ENCODE measurements around the gene SH2B3.
"Not testable (repeated sequence)": the region's sequence is repeated elsewhere in the genome, so short reads cannot be mapped to it uniquely, and the experiment has no call there.

SH2B3 gene

DNA sequence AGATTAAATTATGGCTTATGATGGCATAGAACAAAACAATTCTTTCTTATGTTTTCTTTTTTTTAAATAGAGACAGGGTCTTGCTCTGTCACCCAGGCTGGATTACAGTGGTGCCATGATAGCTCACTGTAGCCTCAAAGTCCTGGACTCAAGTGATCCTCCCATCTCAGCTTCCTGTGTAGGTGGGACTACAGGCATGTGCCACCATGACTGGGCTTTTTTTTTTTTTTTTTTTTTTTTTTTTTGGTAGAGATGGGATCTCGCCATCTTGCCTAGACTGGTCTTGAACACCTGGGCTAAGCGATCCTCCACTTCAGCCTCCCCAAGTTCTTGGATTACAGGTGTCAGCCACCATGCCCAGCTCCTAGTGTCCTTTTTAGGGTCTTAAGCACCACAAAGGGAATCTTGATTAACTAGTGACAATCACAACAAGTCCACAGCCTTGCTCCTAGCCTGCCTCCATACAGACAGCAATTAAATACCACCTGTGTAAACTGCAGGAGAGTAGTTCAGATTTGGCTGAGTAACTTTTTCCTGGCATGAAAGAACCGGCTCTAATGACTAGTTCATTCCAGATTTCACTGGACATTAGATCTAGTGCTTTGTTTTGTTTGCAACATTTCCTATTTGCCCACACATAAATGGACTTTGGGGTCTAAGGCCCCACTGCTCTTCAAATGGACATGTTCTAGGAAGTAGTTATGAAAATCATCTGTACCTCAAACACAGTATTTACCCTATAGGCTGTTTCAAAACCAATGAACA is 61.6 kb downstream of the SH2B3 start:
- no peak for DNase-seq

DNA sequence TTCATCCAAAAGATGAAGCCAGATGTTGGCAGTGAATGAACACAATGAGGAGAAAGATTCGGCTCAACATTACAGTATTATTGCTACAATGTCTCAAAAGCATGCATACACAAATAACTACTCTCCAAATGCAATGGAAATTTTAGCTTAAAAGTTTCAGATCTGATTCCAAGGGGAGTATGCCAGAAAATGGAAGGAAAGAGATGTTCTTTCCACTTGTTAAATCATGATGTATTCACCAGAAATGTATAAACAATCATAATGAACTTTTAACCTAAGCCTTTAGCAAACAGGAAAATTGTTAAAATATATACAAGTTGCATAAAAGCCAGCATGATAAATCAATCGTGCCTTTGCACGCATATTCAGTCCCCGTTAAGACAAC is 62.1 kb downstream of the SH2B3 start:
- no peak for DNase-seq

DNA sequence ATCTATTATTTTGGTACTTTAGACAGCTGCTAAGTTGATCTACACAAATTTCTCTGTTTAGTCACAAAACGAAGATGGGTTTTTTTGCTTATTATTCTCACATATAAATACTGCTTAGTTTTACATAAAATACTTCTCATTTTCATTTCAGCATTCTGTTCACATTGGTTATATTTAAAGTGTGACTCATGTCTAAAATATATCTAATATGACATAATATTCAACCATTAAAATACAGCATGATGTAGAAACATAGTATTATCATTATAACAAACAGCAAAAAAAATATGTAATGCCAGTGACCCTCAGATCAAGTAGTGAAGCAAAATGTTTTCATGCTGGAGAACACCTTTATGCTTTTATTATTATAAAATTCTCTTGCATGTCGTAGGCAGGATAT is 63.7 kb downstream of the SH2B3 start:
- DNase-seq, result no peak

DNA sequence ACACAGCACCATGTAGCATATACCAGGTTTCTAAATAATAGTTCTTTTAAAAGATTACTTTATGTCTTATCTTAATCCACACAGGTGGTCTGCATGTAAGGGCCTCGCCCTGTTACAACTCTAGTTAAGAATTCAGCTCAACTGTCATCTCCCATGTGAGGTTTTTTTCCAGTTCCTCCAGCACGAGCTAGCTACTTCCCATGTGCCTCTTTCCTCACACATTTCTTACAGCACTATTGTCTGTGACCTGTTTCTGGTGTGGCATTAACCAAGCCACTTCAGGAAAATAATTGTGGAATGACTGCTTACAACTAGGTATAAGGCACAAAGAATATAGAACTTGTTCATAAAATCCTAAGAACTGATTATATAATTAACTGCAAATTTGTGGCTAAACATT is 65.5 kb downstream of the SH2B3 start:
- no peak for DNase-seq

DNA sequence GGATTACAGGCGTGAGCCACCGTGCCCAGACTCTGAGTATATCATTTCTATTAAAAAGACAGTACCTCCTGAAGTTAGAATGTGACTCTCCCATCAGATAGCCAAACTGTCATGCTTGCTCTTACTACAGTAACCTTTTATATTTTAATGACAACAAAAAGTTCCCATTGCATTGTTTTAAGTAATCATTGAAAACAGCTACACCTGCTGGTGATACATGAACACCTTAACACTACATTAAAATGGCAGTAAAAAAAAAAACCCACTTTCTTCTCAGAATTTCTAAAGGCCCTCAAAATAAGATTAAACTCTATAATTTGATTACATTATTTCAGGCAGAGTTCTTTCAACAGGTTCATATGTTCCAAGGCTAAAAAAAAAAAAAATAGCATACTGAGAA is 76.7 kb downstream of the SH2B3 start:
- DNase-seq, result no peak

DNA sequence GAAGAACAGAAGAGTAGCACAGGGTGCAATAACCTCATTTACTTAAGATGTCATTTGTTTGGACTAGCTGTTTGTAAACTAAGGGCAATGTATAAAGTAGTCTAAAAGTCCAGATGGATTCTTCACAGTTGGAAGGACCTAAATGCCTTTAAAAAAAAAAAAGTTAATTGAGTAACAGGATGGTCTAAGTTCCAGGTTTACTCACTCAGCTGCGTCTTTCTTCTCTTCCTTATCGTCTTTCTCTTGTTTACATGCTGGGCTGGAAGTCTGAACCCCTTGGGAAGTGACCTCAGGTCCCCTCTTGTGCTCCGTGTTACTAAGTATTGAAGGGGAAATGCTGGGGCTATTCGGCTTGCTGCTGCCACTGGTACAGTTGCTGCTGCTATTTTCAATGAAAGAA is 82.5 kb downstream of the SH2B3 start:
- DNase-seq, result no peak

DNA sequence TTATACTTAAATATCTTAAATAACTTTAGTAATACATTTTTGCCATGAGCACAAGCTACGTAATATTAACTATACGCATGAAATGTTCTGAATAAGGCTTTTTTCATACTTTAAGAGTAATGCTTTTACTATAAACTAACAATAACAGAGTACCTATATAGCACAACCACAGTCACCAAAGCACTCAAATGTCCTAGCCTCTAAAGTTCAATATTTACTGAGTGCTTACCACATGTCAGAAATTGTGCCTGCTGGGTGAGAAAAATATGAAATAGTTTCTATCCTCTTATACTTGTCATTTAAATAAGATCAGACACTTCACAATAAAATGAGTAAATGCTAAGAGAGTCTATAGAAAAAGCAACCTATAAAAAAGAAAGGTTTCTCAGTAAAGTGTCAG is 83.1 kb downstream of the SH2B3 start:
- DNase-seq, result no peak

DNA sequence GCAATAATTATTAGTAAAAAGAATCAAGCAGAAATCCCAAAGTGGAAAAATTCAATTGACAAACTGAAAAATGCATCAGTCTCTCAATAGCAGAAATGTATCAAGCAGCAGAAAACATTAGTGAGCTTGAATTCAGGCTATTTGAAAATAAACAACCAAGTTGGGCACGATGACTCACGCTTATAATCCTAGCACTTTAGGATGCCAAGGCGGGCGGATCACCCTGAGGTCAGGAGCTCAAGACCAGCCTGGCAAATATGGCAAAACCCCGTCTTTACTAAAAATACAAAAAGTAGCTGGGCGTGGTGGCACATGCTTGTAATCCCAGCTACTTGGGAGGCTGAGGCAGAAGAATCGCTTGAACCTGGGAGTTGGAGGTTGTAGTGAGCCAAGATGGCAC is 87.3 kb downstream of the SH2B3 start:
- DNase-seq, result not testable (repeated sequence)

DNA sequence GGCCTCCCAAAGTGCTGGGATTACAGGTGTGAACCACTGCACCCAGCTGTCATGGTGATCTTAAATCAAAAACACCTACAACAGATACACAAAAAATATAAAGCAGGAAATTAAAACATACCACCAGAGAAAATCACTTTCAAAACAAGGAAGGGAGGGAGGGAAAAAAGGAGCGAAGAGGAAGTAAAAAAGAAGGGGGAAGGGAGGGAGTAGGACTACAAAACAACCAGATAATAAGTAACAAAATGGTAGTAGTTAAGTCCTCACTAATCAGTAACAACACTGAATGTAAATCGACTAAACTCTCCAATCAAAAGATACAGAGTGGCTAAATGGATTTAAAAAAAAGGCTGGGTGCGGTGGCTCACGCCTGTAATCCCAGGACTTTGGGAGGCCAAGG is 89.0 kb downstream of the SH2B3 start:
- no peak for DNase-seq

Data from activated naive CD4-positive, alpha-beta T cell treated with Interleukin-2 at 50 U/mL for 16 hours (primary cell).